Activated CD8-positive, alpha-beta memory T cell treated with anti-CD3 and anti-CD28 coated beads for 4 hours (primary cell): ENCODE data around the gene ACTR6.
"Not testable (repeated sequence)": the region's sequence is repeated elsewhere in the genome, so short reads cannot be mapped to it uniquely, and the experiment has no call there.

Experiments
- DNase-seq, 2 donors: peaks; one replicate each; pipeline ENCODE4 v3.0.0-alpha.2; 2020; ENCODE audit warnings: low read depth in 2 of 2

ACTR6 gene

GRCh38 chr12:100184549-100185145 is 16.0 kb upstream of the ACTR6 start:
- no peak for DNase-seq

DNA sequence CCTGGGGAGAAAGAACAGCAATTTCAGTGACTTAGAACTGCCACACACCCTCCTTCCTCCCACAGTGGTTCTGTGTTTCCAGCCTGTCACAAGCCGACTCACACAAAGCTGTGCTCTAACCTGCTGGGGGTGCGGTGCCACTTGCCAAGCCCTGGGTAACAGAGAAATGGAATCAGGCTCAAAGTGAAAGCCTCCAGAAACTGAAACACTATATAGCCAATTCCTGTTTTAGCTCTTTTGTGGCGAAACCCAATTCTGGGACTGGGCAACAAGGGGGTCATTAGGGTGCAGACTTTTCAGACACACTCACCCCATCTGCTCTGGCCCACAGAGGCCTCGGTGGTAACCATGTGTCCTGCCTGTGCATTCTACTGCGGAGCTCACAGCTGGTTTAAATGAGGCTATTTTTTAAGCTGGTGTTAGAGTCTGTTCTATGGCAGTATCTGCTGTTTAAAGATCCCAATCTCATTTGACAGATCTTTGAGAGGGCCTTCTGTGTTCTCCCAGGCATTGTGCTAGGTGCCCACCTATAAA is 15.2 kb upstream of the ACTR6 start:
- no peak for DNase-seq

GRCh38 chr12:100186071-100186470 is 14.5 kb upstream of the ACTR6 start:
- DNase-seq, result no peak

DNA sequence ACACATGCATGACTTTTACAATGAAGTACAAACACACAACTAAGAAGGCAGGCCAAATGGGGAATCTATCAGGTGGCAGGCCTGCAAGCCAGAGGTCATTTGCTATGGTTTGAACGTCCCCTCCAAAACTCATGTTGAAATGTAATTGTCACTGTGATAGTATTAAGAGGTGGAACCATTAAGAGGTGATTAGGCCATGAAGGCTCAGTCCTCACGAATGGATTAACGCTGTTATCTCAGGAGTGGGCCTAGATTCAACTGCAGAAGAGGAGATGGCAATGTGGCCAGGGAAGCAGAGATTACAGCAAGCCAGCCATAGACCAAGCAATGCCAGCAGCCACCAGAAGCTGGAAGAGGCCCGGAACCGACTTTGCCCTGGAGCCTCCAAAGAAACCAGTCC is 13.5 kb upstream of the ACTR6 start:
- DNase-seq, result no peak

GRCh38 chr12:100187857-100188519 is 12.6 kb upstream of the ACTR6 start:
- DNase-seq, result no peak

DNA sequence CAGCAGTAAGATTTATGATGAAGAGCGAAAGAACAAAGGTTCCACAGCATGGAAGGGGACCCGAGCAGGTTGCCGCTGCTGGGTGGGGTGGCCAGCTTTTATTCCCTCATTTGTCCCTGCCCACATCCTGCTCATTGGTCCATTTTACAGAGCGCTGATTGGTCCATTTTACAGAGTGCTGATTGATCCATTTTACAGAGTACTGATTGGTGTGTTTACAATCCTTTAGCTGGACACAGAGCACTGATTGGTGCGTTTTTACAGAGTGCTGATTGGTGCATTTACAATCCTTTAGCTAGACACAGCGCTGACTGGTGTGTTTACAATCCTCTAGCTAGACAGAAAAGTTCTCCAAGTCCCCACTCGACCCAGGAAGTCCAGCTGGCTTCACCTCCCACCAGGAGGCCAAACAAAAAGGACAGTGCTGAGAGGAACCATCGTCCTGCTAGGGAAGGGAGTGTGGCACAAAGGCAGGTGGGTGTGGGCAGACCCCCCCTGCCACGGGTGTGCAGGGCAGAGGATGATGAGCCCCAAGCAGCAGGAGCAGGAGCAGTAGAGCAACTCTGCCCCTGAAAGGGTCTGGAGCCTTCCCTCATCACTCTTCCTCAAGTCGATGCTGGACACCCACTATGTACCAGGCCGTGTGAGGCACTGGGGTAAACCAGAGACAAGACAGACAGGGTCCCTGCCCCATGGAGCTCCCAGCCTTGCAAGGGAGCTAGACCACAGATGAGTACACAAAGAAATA is 11.6 kb upstream of the ACTR6 start:
- not testable (repeated sequence) for DNase-seq

GRCh38 chr12:100189636-100190394 is 10.8 kb upstream of the ACTR6 start:
- no peak for DNase-seq

GRCh38 chr12:100193085-100193484 is 7.5 kb upstream of the ACTR6 start:
- no peak for DNase-seq

GRCh38 chr12:100197486-100197885 is 3.1 kb upstream of the ACTR6 start:
- DNase-seq, result no peak

- DNase-seq, result no peak
Observed at GRCh38 chr12:100199023-100199346, 1.6 kb upstream of the ACTR6 start.

DNA sequence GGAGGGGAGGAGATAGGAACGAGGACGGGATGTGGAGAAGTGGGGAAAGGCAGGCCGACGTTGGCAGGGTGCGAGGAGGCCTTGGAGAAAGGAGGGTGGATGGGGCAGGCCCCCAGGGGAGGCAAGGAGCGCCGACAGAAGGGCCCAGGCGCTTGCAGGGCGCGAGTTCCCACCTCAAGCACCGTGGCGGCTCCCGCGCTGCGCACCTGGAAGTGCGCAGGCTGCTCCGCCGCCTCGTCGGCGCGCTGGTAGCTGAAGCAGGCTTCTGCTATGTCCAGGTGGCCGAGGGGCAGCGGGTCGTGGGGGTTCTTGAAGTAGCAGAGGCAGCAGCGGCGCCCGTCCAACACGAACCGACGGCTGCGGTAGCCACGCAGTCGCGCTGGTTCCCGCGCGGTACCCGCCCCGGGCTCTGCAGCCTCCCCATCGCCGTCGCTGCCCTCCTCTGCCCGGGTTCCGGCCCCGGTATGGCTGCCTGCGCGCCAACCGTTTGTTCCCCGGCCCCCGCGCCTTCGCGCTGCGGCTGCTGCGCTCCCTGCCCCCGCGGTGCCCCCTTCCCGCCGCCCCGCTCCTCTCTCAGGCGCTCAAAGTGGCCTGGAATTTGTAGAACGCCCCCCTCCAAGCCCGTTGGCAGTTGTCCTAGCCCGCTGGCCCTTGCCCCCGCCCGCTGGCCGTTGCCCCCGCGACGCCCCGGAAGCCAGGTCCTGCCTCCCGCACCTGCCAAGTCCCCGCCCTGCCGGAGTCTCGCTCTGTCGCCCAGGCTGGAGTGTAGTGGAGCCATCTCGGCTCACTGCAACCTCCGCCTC is 1.1 kb upstream of the ACTR6 start:
- DNase-seq, result peak; percentile 50

DNA sequence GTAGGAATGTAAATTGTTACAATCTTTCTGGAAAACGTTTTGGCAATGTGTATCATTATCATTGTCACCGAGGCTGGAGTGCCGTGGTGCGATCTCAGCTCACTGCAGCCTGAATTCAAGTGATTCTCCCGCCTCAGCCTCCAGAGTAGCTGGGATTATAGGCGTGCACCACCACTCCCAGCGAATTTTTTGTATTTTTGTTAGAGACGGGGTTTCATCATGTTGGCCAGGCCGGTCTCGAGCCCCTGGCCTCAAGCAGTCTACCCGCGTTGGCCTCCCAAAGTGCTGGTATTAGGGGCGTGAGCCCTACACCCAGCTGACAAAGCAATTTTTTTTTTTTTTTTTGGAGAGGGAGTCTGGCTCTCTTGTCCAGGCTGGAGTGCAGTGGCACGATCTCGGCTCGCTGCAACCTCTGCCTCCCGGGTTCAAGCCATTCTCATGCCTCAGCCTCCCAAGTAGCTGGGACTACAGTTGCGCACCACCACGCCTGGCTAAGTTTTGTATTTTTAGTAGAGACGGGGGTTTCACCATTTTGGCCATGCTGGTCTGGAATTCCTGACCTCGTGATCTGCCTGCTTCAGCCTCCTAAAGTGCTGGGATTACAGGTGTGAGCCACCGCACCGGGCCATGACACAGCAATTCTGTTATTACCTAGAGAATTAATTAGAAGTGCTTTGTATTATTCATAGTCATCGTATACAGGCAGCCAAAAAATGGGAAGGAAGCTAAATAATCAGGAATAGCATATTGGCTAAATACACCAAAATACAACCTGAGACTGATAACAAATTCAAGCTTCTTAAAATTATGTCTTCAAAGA is 1.2 kb downstream of the ACTR6 start:
- DNase-seq, result no peak

DNA sequence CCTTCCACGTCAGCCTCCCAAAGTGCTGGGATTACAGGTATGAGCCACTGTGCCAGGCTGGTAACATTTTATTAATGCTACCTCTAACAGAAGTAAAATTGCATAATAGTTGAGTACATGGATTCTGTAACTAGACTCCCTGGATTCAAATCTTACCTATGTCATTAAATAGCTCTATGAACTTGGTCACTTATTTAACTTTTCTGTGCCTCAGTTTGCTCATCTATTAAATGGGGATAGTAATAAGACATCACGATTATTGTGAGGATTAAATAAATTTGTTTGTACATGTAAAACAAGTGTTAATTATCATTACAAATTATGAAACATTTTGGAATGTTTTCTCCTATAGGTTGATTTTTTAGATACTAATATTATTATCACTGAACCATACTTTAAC is 6.7 kb downstream of the ACTR6 start:
- no peak for DNase-seq

- no peak for DNase-seq
Observed at GRCh38 chr12:100208834-100209233, 8.2 kb downstream of the ACTR6 start.

GRCh38 chr12:100211698-100212097 is 11.1 kb downstream of the ACTR6 start:
- no peak for DNase-seq

- no peak for DNase-seq
Observed at GRCh38 chr12:100213016-100213891, 12.6 kb downstream of the ACTR6 start.

DNA sequence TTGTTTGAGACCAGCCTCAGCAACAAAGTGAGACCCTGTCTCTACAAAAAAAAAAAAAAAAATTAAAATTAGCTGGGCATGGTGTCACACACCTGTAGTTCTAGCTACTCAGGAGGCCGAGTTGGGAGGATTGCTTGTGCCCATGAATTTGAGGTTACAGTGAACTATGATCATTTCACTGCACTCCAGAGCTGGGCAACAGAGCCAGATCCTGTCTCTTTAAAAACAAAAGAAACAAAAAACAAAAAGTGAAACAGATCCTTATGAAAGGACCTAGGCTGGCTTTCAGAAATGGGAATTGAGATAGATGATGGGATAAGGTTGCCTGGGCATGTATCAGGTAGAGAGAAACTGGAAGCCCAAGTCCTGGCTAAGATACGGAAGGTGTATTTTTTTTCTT is 13.9 kb downstream of the ACTR6 start:
- no peak for DNase-seq

DNA sequence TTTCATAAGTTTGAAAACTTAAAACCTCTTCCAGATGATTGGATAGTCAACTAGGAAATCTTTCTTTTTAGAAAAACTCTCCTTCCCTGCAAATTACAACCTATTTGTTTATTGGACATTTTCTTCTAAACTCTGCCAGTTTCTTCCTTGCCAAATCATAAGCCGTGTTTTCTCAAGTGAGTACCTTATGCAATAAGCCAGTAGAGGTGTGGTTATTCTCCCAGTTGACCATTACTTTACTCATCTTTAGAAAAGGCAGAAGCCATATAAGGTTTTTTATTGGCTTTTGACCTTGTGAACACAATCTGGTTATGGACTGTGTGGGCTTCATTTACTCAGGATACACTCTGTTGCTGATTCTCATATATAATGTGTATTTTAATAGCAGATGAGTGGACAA is 14.6 kb downstream of the ACTR6 start:
- DNase-seq, result no peak

DNA sequence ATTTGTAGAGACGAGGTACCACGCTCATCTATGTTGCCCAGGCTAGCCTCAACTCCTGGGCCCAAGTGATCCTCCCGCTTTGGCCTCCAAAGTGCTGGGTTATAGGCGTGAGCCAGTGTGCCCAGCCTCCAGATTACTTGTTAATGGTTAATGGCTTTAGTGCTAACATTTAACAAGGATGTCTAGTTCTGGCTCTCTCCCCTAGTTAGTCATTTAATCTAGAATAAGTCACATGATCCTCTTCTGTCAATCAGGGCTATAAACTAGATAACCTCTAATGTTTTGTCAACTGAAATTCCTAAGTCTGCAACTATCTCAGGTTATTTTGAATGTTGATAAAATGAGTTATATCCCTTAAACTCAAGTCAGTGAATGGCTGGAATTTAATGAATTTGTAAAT is 15.7 kb downstream of the ACTR6 start:
- no peak for DNase-seq
